OCI-LY7 (cell line): Measurements from ENCODE around the gene ARMCX1. TPM values are rescaled to one million over a fixed set of nuclear protein-coding genes. Genes with fewer than 3 reads are reported as not detected.
A peak's percentile ranks its signal among the peaks of the same experiment; 100 is the strongest.
"Not testable (repeated sequence)": the region's sequence is repeated elsewhere in the genome, so short reads cannot be mapped to it uniquely, and the experiment has no call there.

Experiments used
- BruUV-seq: library from RNA; stranded (reverse); fragments of 400-500 nt; replicated peaks from 2 replicates; lab custom pipeline; 2021; lab: Mats Ljungman, UMichigan
- CTCF ChIA-PET: fragments of 300-600 bp; sonication (Branson Sonifier 250); formaldehyde crosslinking; loops from one replicate; lab custom pipeline; 2022; ENCODE audit warnings: antibody characterized with exemption; ENCODE audit not compliant: unreplicated experiment; lab: Charles Lee
- POLR2A ChIA-PET: fragments of 300-600 bp; sonication (Branson Sonifier 250); formaldehyde crosslinking; loops from one replicate; lab custom pipeline; 2022; ENCODE audit warnings: antibody characterized with exemption; lab: Charles Lee
- DNase-seq: peaks from one replicate; pipeline ENCODE4 v3.0.0-alpha.2; 2015; ENCODE audit warnings: low spot score
- H2AFZ ChIP-seq: fragments of 200-600 bp; sonication (generic), shearing (Covaris generic); 2 replicates; pipeline ENCODE4 v1.6.1; 2014; ENCODE audit warnings: mild to moderate bottlenecking, antibody characterized with exemption, low read length, moderate library complexity
- H3K27ac ChIP-seq: fragments of 200-600 bp; sonication (generic); 2 replicates; pipeline ENCODE4 v1.5.1; 2014; ENCODE audit warnings: mixed run types, low read depth, mild to moderate bottlenecking, moderate library complexity, low read length, inconsistent platforms; ENCODE audit not compliant: poor library complexity, severe bottlenecking
- H3K36me3 ChIP-seq: fragments of 200-600 bp; sonication (generic); 2 replicates; pipeline ENCODE4 v1.6.1; 2014; ENCODE audit warnings: mild to moderate bottlenecking, antibody characterized with exemption, low read length, moderate library complexity, mixed read lengths; ENCODE audit not compliant: insufficient read depth
- H3K4me1 ChIP-seq: fragments of 200-600 bp; sonication (generic); 2 replicates; pipeline ENCODE4 v1.5.1; 2014; ENCODE audit warnings: mild to moderate bottlenecking, low read length; ENCODE audit not compliant: insufficient read depth, poor library complexity, severe bottlenecking
- H3K4me2 ChIP-seq: fragments of 200-600 bp; sonication (generic); 2 replicates; pipeline ENCODE4 v1.6.1; 2014; ENCODE audit warnings: mild to moderate bottlenecking, low read length
- H3K4me3 ChIP-seq: fragments of 200-600 bp; sonication (generic); 2 replicates; pipeline ENCODE4 v1.5.1; 2014; ENCODE audit warnings: mild to moderate bottlenecking, low read depth, low read length; ENCODE audit not compliant: poor library complexity, severe bottlenecking
- H3K79me2 ChIP-seq: fragments of 200-600 bp; sonication (generic); 2 replicates; pipeline ENCODE4 v1.6.1; 2016; ENCODE audit warnings: low read depth, mild to moderate bottlenecking, low read length, moderate library complexity, mixed read lengths; ENCODE audit not compliant: insufficient read depth
- H3K9me2 ChIP-seq: fragments of 200-600 bp; sonication (generic); 2 replicates; pipeline ENCODE4 v1.6.1; 2016; ENCODE audit warnings: mild to moderate bottlenecking, low read length, mixed read lengths; ENCODE audit not compliant: insufficient read depth
- H3K9me3 ChIP-seq: fragments of 200-600 bp; sonication (generic); 2 replicates; pipeline ENCODE4 v1.6.1; 2014; ENCODE audit warnings: mild to moderate bottlenecking, mixed run types, low read length, mixed read lengths
- H4K20me1 ChIP-seq: fragments of 200-600 bp; sonication (generic); 2 replicates; pipeline ENCODE4 v1.6.1; 2014; ENCODE audit warnings: mild to moderate bottlenecking, antibody characterized with exemption, low read length, moderate library complexity, mixed read lengths; ENCODE audit not compliant: insufficient read depth
- EZH2phosphoT487 ChIP-seq: fragments of 200-600 bp; sonication (generic); IDR thresholded peaks from 2 replicates; pipeline ENCODE4 v1.6.1; 2018; ENCODE audit warnings: low read depth, borderline replicate concordance, mild to moderate bottlenecking, mixed run types, antibody characterized with exemption, low read length, moderate library complexity, mixed read lengths
- intact Hi-C: fragments of 100-400 bp; cut with micrococcal nuclease; formaldehyde crosslinking; loops from one replicate; pipeline ENCODE4 v1.10.0; 2022; ENCODE audit not compliant: unreplicated experiment
- total RNA-seq, 2 experiments: library from RNA; depleted of rRNA in 1 of 2; stranded (reverse); fragments of >200 nt in 1 of 2; shearing (Covaris generic) in 1 of 2; gene quantifications; 2 replicates each; pipeline ENCODE4 v1.2.3, GENCODE V29; 2014 to 2022
- TF ChIP-seq, protein P1 (sequence below): fragments of 200-600 bp; sonication (generic); conservative IDR thresholded peaks from 2 replicates; pipeline ENCODE4 v1.5.1; 2014; ENCODE audit warnings: mild to moderate bottlenecking, antibody characterized with exemption, low read length, moderate library complexity, mixed read lengths

Gene ARMCX1
- total RNA-seq, 2 experiments from 2014 or later = not detected

GRCh38 chrX:101564651-101565050 lies 14.3 kb downstream of the ARMCX1 start:
- Histone ChIP-seq H3K9me2 (no peaks in the 10 kb centered on the region), H4K20me1 (no peaks in the 10 kb centered on the region), H3K36me3 (no peaks in the 10 kb centered on the region), H3K27ac (no peak overlapping the region), H3K4me2 (no peak overlapping the region), H3K79me2 (no peaks in the 10 kb centered on the region), H3K4me1 (no peaks in the 10 kb centered on the region), H3K9me3 (no peaks in the 10 kb centered on the region), H3K4me3 (no peak overlapping the region), H2AFZ (no peak overlapping the region)
- TF ChIP-seq, protein P1, sequence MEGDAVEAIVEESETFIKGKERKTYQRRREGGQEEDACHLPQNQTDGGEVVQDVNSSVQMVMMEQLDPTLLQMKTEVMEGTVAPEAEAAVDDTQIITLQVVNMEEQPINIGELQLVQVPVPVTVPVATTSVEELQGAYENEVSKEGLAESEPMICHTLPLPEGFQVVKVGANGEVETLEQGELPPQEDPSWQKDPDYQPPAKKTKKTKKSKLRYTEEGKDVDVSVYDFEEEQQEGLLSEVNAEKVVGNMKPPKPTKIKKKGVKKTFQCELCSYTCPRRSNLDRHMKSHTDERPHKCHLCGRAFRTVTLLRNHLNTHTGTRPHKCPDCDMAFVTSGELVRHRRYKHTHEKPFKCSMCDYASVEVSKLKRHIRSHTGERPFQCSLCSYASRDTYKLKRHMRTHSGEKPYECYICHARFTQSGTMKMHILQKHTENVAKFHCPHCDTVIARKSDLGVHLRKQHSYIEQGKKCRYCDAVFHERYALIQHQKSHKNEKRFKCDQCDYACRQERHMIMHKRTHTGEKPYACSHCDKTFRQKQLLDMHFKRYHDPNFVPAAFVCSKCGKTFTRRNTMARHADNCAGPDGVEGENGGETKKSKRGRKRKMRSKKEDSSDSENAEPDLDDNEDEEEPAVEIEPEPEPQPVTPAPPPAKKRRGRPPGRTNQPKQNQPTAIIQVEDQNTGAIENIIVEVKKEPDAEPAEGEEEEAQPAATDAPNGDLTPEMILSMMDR = no peak
- TF ChIP-seq EZH2phosphoT487 = no peak
- DNase-seq = no peak
- ChIA-PET CTCF (no interaction called here), POLR2A (no interaction called here)
- no TSS peak for BruUV-seq
- intact Hi-C loops = no loop called here

- intact Hi-C loops = loop anchor here (5.0 kb wide), 1 partner anchor 201 kb away; no protein-coding TSS in a partner anchor
Measured at GRCh38 chrX:101595739-101596419, 45.5 kb downstream of the ARMCX1 start.

GRCh38 chrX:101599592-101599991 lies 49.2 kb downstream of the ARMCX1 start:
- intact Hi-C loops = loop anchor here (5.0 kb wide), 1 partner anchor 198 kb away; no protein-coding TSS in a partner anchor
- not testable (repeated sequence) for H3K9me2 ChIP-seq

More at GRCh38 chrX:101595739-101596419, 45.5 kb downstream of the ARMCX1 start:
- Histone ChIP-seq H3K4me3 (no peak overlapping the region), H2AFZ (no peak overlapping the region; the same call in 1 of the 2 replicates), H3K27ac (no peak overlapping the region), H3K4me2 (no peak overlapping the region), H3K9me2 (no peaks in the 10 kb centered on the region), H4K20me1 (no peaks in the 10 kb centered on the region), H3K36me3 (no peaks in the 10 kb centered on the region), H3K9me3 (no peaks in the 10 kb centered on the region), H3K79me2 (no peaks in the 10 kb centered on the region), H3K4me1 (no peaks in the 10 kb centered on the region)
- CTCF ChIA-PET = no interaction called here
- peak; percentile 53 for DNase-seq
- TF ChIP-seq, protein P1 = peak; percentile 82
- TF ChIP-seq EZH2phosphoT487 = no peak
- POLR2A ChIA-PET = no interaction called here
- BruUV-seq = no TSS peak

More at GRCh38 chrX:101599592-101599991, 49.2 kb downstream of the ARMCX1 start:
- H2AFZ ChIP-seq, DNase-seq, BruUV-seq, H3K27ac ChIP-seq, H3K4me2 ChIP-seq, POLR2A ChIA-PET, H3K79me2 ChIP-seq, H3K9me3 ChIP-seq, H4K20me1 ChIP-seq, H3K4me3 ChIP-seq, H3K4me1 ChIP-seq, CTCF ChIA-PET, H3K36me3 ChIP-seq: not testable (repeated sequence)
